Stimulated activated naive CD8-positive, alpha-beta T cell treated with anti-CD3 and anti-CD28 coated beads, Interleukin-15, Interleukin-2, amounts not matched to agents 100 U/mL and 50 U/mL, for 24 hours (primary cell): ENCODE results near the gene SMIM11.
A peak's percentile ranks its signal among the peaks of the same experiment; 100 is the strongest.
"Not testable (repeated sequence)": the region's sequence is repeated elsewhere in the genome, so short reads cannot be mapped to it uniquely, and the experiment has no call there.

ENCODE experiments used
- ATAC-seq: fragments of 150-1000 bp; cut with Tn5 transposase; one replicate; pipeline ENCODE4 v1.10.0; 2021
- DNase-seq: peaks from one replicate; pipeline ENCODE4 v3.0.0; 2021

SMIM11 gene

DNA sequence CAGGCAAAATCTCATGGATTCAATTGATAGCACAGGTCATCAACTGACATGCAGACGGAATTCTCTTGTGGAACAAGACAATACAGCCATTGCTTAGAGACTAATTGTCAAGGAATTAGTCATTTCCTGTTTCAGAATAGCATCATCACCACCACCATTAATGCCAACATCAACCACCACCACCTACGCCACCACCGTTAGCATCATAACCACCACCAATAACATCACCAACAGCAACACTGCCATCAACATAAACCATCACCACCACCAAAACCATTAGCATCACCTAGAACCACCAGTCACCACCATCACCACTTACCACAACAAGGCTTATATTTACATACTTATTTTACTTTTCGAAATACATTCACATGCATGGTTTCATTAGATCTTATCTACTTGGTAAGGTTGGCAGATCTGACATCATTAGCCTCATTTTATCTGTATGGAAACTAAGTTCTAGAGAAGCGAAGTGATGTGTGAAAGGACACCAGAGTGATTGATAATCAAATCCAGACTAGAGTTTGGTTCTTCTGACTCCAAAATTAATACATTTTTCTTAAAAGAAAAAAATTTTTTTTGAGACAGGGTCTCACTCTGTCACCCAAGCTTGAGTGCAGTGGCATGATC, 42.3 kb downstream of the SMIM11 start:
- ATAC-seq: peak; percentile 76
- not testable (repeated sequence) for DNase-seq

- not testable (repeated sequence) for DNase-seq, ATAC-seq
Measured at GRCh38 chr21:34423805-34424204, 48.5 kb downstream of the SMIM11 start, which contains the start of gene SMIM34. Gene SMIM34 (minus strand): TSS chr21:34423951. CDS start chr21:34423839, 112 bp downstream.

DNA sequence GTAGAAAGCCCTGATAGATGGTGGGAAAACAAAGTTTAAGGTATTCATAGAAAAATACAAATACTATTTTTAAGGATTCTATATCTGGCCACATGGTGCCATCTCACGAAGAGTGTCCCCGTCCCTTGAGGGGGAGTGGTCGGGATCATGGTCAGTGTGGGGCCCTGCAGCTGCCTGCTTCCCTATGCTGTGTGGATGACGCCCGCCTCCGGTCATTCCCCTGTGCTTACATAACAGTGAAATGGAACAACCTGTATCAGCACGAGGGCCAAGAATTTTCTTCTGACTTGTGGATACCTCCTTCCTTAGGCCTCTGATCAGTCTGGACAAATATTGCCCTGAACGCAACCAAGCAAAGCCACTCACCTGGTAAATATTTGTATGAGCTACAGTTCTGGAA, 52.0 kb downstream of the SMIM11 start:
- not testable (repeated sequence) for DNase-seq, ATAC-seq

DNA sequence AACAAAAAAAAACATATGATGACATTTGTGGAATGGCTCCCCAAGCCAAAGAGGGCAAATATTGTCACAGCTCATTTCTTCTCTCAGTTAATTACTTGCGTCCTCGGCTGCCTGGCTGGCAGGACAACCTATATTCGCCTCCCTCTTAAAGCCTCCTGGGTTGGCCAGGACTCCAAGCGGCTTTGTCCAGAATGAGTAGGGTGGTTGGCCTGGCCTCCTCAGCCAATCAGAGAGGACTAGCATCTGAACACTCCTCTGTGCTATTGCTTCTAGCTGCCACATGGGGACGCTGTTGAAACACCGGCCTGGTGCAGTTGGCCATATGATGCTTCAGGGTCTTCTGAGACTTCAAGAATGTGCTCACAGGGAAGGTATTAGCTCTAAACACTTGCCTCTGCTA, 53.1 kb downstream of the SMIM11 start:
- DNase-seq, ATAC-seq: not testable (repeated sequence)

DNA sequence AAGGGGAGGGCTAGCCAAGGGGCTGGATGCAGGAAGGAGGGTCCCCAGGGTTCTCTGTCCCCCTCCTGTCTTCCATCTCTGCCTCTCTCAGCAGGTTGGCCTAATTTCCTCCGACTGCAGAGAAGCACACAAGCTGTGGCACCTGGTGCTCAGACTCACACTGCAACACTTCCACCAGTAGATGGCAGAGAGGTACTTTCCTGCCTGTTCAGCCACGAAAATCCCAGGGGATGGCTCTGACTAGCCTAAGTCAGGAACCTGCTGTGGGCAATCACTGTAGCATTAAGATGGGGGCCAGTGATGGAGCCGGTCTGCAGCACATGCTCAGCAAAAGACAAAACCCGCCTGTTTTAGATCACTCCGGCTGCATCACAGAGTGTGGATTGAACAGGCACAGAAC, 54.4 kb downstream of the SMIM11 start:
- not testable (repeated sequence) for ATAC-seq, DNase-seq
